Measurements from ENCODE around the gene C1orf21. TPM values are rescaled to one million over a fixed set of nuclear protein-coding genes. Genes with fewer than 3 reads are reported as not detected.

C1orf21 gene
- polyA plus RNA-seq, 1 experiment = 4.3 TPM

DNA sequence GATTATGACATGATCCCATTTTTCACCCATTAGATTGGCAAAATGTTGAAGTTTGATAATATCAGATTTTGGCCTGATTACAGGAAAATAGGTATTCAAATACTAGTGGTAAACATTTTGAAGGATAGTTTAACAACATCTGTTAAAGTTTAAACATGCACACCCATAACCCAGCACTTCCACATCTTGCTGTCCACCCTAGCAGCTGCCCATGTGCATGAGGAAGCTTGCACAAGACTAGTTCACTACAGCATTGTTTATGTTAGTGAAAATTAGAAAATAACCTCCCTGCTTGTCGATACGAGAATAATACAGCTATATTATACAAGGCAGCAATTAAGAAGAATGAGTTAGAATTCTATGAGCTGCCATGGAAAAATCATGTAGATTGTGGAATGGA, 127.6 kb downstream of the C1orf21 start:
- POLR2A ChIA-PET = no interaction called here
- DNase-seq (ENCODE audit: low read depth) = no peak
- CTCF ChIA-PET = interaction anchor here (1.5 kb wide), 1 partner anchor 14 kb away, joined by 5 read pairs; no protein-coding TSS in a partner anchor
- no peaks in the 10 kb centered on the region for H3K27me3 ChIP-seq (ENCODE audit: control insufficient read depth, insufficient read depth, low read length)
- no peaks in the 10 kb centered on the region for H3K36me3 ChIP-seq (ENCODE audit: control insufficient read depth, insufficient read depth, low read length)
- TF ChIP-seq, protein P1, sequence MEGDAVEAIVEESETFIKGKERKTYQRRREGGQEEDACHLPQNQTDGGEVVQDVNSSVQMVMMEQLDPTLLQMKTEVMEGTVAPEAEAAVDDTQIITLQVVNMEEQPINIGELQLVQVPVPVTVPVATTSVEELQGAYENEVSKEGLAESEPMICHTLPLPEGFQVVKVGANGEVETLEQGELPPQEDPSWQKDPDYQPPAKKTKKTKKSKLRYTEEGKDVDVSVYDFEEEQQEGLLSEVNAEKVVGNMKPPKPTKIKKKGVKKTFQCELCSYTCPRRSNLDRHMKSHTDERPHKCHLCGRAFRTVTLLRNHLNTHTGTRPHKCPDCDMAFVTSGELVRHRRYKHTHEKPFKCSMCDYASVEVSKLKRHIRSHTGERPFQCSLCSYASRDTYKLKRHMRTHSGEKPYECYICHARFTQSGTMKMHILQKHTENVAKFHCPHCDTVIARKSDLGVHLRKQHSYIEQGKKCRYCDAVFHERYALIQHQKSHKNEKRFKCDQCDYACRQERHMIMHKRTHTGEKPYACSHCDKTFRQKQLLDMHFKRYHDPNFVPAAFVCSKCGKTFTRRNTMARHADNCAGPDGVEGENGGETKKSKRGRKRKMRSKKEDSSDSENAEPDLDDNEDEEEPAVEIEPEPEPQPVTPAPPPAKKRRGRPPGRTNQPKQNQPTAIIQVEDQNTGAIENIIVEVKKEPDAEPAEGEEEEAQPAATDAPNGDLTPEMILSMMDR (IDR thresholded peaks at IDR 0.05; ENCODE audit: insufficient read depth, low read depth, low read length) = no peak
- no peak overlapping the region for H3K4me3 ChIP-seq (ENCODE audit: low read depth, low read length)

DNA sequence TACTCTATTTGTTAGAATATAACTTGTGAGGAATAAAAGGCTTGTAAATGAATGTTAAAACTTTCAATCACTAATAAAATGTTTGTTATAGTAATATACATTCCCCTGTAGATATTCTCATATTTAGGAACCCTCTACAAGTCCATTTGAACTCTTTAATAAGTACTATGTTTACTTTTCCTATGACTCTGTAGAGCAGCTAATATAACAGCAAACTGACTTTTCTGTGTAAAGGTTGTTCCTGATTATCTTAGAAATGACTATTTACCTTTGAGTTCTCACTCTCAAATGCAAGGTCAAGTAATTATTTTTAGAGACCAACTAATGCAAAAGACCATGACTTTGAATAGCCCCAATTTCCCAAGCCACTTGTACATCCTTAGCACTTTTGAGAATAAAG, 130.3 kb downstream of the C1orf21 start:
- Histone ChIP-seq H3K4me3 (ENCODE audit: low read depth, low read length) (no peak overlapping the region), H3K36me3 (ENCODE audit: control insufficient read depth, insufficient read depth, low read length) (no peaks in the 10 kb centered on the region), H3K27me3 (ENCODE audit: control insufficient read depth, insufficient read depth, low read length) (no peaks in the 10 kb centered on the region)
- DNase-seq (ENCODE audit: low read depth) = no peak
- TF ChIP-seq, protein P1 (IDR thresholded peaks at IDR 0.05; ENCODE audit: insufficient read depth, low read depth, low read length) = no peak
- POLR2A ChIA-PET = no interaction called here
- CTCF ChIA-PET = interaction anchor here (0.9 kb wide), 1 partner anchor 13 kb away, joined by 3 read pairs; no protein-coding TSS in a partner anchor

DNA sequence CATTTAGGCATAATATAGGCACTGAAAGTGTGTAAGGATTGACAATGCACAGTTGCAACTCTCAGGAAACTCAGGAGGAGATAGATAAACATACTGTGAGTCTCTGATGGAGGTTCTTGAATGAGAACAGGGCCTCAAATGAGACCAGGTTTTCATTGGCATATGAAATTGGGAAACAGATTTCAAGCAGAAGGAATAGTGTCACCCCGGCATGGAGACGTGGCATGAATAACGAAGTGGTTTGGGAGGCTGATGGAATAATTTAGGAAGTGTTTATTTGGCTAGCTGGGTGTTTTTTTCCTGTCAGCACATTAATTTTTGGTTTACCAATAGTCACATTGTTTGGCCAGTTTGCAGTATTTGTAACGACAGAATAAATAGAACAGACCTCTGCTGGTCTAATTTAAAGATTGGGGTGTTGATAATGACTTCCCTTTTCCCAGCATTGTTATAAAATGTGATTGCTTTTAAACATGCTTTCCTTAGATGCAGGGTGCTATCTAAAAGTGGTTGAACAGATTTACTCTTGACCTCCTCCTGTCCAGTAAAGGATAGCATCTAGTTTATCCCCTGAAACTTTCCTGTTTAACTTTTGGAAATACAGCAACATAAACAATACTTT, 132.0 kb downstream of the C1orf21 start:
- Histone ChIP-seq H3K36me3 (ENCODE audit: control insufficient read depth, insufficient read depth, low read length) (no peaks in the 10 kb centered on the region), H3K27me3 (ENCODE audit: control insufficient read depth, insufficient read depth, low read length) (no peaks in the 10 kb centered on the region), H3K4me3 (ENCODE audit: low read depth, low read length) (no peak overlapping the region)
- no peak for DNase-seq (ENCODE audit: low read depth)
- POLR2A ChIA-PET = no interaction called here
- CTCF ChIA-PET = no interaction called here
- TF ChIP-seq, protein P1 (IDR thresholded peaks at IDR 0.05; ENCODE audit: insufficient read depth, low read depth, low read length) = no peak

DNA sequence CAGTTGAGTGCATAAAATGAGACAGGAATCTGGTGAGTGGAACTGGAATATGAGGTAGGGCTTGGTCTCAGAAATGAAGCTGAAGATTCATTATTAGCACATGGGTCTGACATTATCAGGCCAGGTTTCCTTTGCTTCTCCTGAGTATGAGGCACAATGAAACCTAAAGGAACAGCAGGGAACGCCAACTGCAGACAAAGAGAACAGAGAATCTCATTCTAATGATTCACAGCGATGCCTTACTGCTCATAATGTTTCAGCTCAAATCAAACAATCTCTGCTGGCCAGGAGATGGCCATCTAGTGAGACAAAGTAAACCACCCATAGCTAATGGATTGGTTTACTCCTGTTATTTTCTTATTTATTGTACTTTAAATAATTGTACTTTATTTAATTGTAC, 133.5 kb downstream of the C1orf21 start:
- H3K27me3 ChIP-seq (ENCODE audit: control insufficient read depth, insufficient read depth, low read length) = no peaks in the 10 kb centered on the region
- no peak for DNase-seq (ENCODE audit: low read depth)
- TF ChIP-seq, protein P1 (IDR thresholded peaks at IDR 0.05; ENCODE audit: insufficient read depth, low read depth, low read length) = no peak
- ChIA-PET POLR2A (no interaction called here), CTCF (interaction anchor here (1.0 kb wide), 1 partner anchor 11 kb away, joined by 3 read pairs; no protein-coding TSS in a partner anchor)
- H3K4me3 ChIP-seq (ENCODE audit: low read depth, low read length) = no peak overlapping the region
- H3K36me3 ChIP-seq (ENCODE audit: control insufficient read depth, insufficient read depth, low read length) = no peaks in the 10 kb centered on the region

DNA sequence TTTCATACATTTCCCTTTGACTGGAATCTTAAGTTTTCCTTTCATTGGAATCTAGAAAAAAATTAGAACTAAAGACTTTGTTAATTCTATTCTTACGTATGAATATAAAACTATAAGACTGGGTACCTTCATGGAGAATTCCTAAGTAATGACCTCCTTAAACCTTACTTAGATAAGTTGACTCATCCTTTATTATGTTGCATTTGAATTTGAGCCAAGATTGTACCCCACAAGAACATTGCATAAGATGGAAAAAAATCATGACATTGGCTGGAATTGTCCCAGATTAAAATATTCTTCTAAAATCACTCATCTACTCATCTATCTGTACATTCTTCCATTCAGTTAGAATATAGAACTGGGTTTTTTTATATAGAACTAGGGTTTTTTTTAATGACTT, 137.4 kb downstream of the C1orf21 start:
- no peak for DNase-seq (ENCODE audit: low read depth)
- ChIA-PET CTCF (interaction anchor here (1.2 kb wide), 1 partner anchor 140 kb away, joined by 5 read pairs; no protein-coding TSS in a partner anchor), POLR2A (no interaction called here)
- Histone ChIP-seq H3K4me3 (ENCODE audit: low read depth, low read length) (no peak overlapping the region), H3K27me3 (ENCODE audit: control insufficient read depth, insufficient read depth, low read length) (no peaks in the 10 kb centered on the region), H3K36me3 (ENCODE audit: control insufficient read depth, insufficient read depth, low read length) (no peaks in the 10 kb centered on the region)
- TF ChIP-seq, protein P1 (IDR thresholded peaks at IDR 0.05; ENCODE audit: insufficient read depth, low read depth, low read length) = no peak

Measured in BJ (cell line).